ENCODE data around the gene RBM4. TPM values are rescaled to one million over a fixed set of nuclear protein-coding genes. Genes with fewer than 3 reads are reported as not detected.
A peak's percentile ranks its signal among the peaks of the same experiment; 100 is the strongest.
"Not testable (repeated sequence)": the region's sequence is repeated elsewhere in the genome, so short reads cannot be mapped to it uniquely, and the experiment has no call there.

The RBM4 gene
- polyA plus RNA-seq, 2 of the 4 experiments (the other 2 are of a cell fraction): 171 to 264 TPM

- TF ChIP-seq, protein P1, sequence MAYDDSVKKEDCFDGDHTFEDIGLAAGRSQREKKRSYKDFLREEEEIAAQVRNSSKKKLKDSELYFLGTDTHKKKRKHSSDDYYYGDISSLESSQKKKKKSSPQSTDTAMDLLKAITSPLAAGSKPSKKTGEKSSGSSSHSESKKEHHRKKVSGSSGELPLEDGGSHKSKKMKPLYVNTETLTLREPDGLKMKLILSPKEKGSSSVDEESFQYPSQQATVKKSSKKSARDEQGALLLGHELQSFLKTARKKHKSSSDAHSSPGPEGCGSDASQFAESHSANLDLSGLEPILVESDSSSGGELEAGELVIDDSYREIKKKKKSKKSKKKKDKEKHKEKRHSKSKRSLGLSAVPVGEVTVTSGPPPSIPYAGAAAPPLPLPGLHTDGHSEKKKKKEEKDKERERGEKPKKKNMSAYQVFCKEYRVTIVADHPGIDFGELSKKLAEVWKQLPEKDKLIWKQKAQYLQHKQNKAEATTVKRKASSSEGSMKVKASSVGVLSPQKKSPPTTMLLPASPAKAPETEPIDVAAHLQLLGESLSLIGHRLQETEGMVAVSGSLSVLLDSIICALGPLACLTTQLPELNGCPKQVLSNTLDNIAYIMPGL (CRISPR knock-in tag; IDR thresholded peaks at IDR 0.05; ENCODE audit: borderline replicate concordance): peak; percentile 60; the same call in 1 of the 2 replicates
- TF ChIP-seq POLR2AphosphoS2 (conservative IDR thresholded peaks at IDR 0.05; ENCODE audit: low read length): no peak; the same call in 1 of the 2 replicates
- peak; percentile 73 for TF ChIP-seq POLR2A (IDR thresholded peaks at IDR 0.05; ENCODE audit: low read length)
- TF ChIP-seq, protein P2, sequence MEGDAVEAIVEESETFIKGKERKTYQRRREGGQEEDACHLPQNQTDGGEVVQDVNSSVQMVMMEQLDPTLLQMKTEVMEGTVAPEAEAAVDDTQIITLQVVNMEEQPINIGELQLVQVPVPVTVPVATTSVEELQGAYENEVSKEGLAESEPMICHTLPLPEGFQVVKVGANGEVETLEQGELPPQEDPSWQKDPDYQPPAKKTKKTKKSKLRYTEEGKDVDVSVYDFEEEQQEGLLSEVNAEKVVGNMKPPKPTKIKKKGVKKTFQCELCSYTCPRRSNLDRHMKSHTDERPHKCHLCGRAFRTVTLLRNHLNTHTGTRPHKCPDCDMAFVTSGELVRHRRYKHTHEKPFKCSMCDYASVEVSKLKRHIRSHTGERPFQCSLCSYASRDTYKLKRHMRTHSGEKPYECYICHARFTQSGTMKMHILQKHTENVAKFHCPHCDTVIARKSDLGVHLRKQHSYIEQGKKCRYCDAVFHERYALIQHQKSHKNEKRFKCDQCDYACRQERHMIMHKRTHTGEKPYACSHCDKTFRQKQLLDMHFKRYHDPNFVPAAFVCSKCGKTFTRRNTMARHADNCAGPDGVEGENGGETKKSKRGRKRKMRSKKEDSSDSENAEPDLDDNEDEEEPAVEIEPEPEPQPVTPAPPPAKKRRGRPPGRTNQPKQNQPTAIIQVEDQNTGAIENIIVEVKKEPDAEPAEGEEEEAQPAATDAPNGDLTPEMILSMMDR (IDR thresholded peaks at IDR 0.05): 0 out of 3 replicates have a peak, but pooled peaks have one; percentile 6
- no peak for TF ChIP-seq RCOR1 (IDR thresholded peaks at IDR 0.05; ENCODE audit: low read depth, low read length)
- TF ChIP-seq RFX5 (IDR thresholded peaks at IDR 0.05): peak; percentile 50; the same call in 1 of the 2 replicates
- TF ChIP-seq CEBPB (IDR thresholded peaks at IDR 0.05): peak in 1 of 2 experiments; percentile 67; a peak in 1 of 4 replicates
- peak; percentile 62 for TF ChIP-seq CHD2 (IDR thresholded peaks at IDR 0.05; ENCODE audit: low read length, partially characterized antibody)
- no peak for TF ChIP-seq SMC3 (IDR thresholded peaks at IDR 0.05)
- TF ChIP-seq, protein P3, sequence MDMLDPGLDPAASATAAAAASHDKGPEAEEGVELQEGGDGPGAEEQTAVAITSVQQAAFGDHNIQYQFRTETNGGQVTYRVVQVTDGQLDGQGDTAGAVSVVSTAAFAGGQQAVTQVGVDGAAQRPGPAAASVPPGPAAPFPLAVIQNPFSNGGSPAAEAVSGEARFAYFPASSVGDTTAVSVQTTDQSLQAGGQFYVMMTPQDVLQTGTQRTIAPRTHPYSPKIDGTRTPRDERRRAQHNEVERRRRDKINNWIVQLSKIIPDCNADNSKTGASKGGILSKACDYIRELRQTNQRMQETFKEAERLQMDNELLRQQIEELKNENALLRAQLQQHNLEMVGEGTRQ (IDR thresholded peaks at IDR 0.05): no peak
- TF ChIP-seq EHMT2 (IDR thresholded peaks at IDR 0.05; ENCODE audit: low read depth): no peak
- no peak for TF ChIP-seq ZFP36 (IDR thresholded peaks at IDR 0.05; ENCODE audit: borderline replicate concordance, partially characterized antibody)
- peak; percentile 89 for TF ChIP-seq MAX (IDR thresholded peaks at IDR 0.05)
- TF ChIP-seq FOSL2 (IDR thresholded peaks at IDR 0.05): no peak
- TF ChIP-seq FOSL2 (CRISPR knock-in tag; IDR thresholded peaks at IDR 0.05): 0 out of 2 replicates have a peak, but pooled peaks have one; percentile 18
- peak; percentile 87 to 88; a peak in 4 of 5 replicates for TF ChIP-seq JUN (IDR thresholded peaks at IDR 0.05)
- no peak for TF ChIP-seq RAD21 (conservative IDR thresholded peaks at IDR 0.05 in 1 of 2, IDR thresholded peaks at IDR 0.05 in 1 of 2)
- no peak for TF ChIP-seq ZC3H11A (IDR thresholded peaks at IDR 0.05)
- TF ChIP-seq NR3C1 (IDR thresholded peaks at IDR 0.05): no peak
- TF ChIP-seq JUNB (IDR thresholded peaks at IDR 0.05): no peak
- TF ChIP-seq TP53 (CRISPR knock-in tag; IDR thresholded peaks at IDR 0.05): peak; percentile 42; the same call in 1 of the 2 replicates
- no peak for TF ChIP-seq CHD4 (IDR thresholded peaks at IDR 0.05; ENCODE audit: borderline replicate concordance)
- peak; percentile 88; the same call in 2 of the 3 replicates for TF ChIP-seq BCL3 (IDR thresholded peaks at IDR 0.05)
- TF ChIP-seq GATA3 (IDR thresholded peaks at IDR 0.05; ENCODE audit: borderline replicate concordance): no peak
- TF ChIP-seq MAFK (IDR thresholded peaks at IDR 0.05; ENCODE audit: partially characterized antibody): peak; percentile 74
- TF ChIP-seq RNF2 (IDR thresholded peaks at IDR 0.05; ENCODE audit: borderline replicate concordance, low read depth): no peak
These were observed at the start of gene RBM4 (continued) for GRCh38 chr11:66638177-66639065.

DNA sequence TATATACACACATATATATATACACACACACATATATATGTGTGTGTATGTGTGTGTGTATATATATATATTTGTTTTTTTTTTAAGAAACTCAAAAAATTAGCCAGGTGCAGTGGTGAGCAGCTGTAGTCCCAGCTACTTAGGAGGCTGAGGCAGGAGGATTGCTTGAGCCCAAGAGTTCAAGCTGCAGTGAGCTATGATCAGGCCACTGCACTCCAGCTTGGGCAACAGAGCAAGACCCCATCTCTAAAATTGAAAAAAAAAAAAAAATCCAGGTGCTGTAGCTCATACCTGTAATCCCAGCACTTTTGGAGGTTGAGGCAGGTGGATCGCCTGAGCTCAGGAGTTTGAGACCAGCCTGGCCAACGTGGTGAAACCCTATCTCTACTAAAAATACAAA is 49.2 kb upstream of the RBM4 start:
- FAIRE-seq; DNase-seq (ENCODE audit: low read depth in 1 of 2, low spot score in 1 of 2); H3K4me2 ChIP-seq; ATAC-seq; H3K4me1 ChIP-seq; H3K9me3 ChIP-seq; H3K4me3 ChIP-seq; H3K27ac ChIP-seq: not testable (repeated sequence)
- 57% methylated on average over 2 of the region's 2 CpGs for WGBS (ENCODE audit: missing lambda C conversion rate)
- ChIA-PET POLR2A (interaction anchor here (0.5 kb wide), 1 partner anchor 744 kb away, joined by 6 read pairs; no protein-coding TSS in a partner anchor), CTCF (interaction anchor here (1.5 to 9.5 kb wide), 3 partner anchors 9 to 88 kb away, joined by 3 to 89 read pairs (median 21); partner anchors contain the start of gene RBM4B)
